HepG2 (cell line): ENCODE data around the gene SEMA6B. TPM values are rescaled to one million over a fixed set of nuclear protein-coding genes. Genes with fewer than 3 reads are reported as not detected.

Experiments
- GZF1 ChIP-seq: sonication (generic); formaldehyde crosslinking; IDR thresholded peaks from 2 replicates; pipeline ENCODE4 v1.5.1; 2020; ENCODE audit warnings: mild to moderate bottlenecking, missing genetic modification reagents
- ZNF318 ChIP-seq: sonication (generic); formaldehyde crosslinking; IDR thresholded peaks from 2 replicates; pipeline ENCODE4 v1.4.0; 2020; ENCODE audit warnings: mild to moderate bottlenecking, missing genetic modification reagents
- polyA plus RNA-seq, 8 experiments: library from polyadenylated mRNA; depleted of rRNA in 3 of 8; stranded (reverse) in 7 of 8; unstranded in 1 of 8; fragments of >200 nt; fragmentation: Illumina TruSeq in 4 of 8; extraction: Trizol in 4 of 8; gene quantifications; 2 replicates each; pipeline versions ENCODE4 v1.2.1 to v1.2.3, GENCODE V29; 2011 to 2016; ENCODE audit warnings: low read depth in 4 of 8, missing spikeins in 1 of 8, mixed read lengths in 1 of 8; ENCODE audit not compliant: insufficient read depth in 1 of 8
- total RNA-seq, 5 experiments: library from RNA; depleted of rRNA; stranded (reverse); fragments of >200 nt; fragmentation: Illumina TruSeq; extraction: Trizol; gene quantifications; 2 replicates each; pipeline ENCODE4 v1.2.3, GENCODE V29; 2016; ENCODE audit warnings: low read depth in 1 of 5
- TF ChIP-seq, protein P1 (sequence below): IDR thresholded peaks from 2 replicates; pipeline ENCODE4 v1.6.1; 2016

SEMA6B gene
- total and polyA plus RNA-seq, 2 of the 13 experiments (the other 11 are each of a cell fraction or from before 2014, with no cell fraction given) = 45.5 to 67.1 TPM

- TF ChIP-seq, protein P1, sequence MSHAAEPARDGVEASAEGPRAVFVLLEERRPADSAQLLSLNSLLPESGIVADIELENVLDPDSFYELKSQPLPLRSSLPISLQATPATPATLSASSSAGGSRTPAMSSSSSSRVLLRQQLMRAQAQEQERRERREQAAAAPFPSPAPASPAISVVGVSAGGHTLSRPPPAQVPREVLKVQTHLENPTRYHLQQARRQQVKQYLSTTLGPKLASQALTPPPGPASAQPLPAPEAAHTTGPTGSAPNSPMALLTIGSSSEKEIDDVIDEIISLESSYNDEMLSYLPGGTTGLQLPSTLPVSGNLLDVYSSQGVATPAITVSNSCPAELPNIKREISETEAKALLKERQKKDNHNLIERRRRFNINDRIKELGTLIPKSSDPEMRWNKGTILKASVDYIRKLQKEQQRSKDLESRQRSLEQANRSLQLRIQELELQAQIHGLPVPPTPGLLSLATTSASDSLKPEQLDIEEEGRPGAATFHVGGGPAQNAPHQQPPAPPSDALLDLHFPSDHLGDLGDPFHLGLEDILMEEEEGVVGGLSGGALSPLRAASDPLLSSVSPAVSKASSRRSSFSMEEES (CRISPR knock-in tag) = peak; percentile 29; the same call in 1 of the 2 replicates
- no peak for TF ChIP-seq GZF1
- no peak for TF ChIP-seq ZNF318 (CRISPR knock-in tag)
Observed at GRCh38 chr19:4576016-4576933, 16.8 kb upstream of the SEMA6B start (continued).
